Measurements from ENCODE around the gene FMN1. TPM values are rescaled to one million over a fixed set of nuclear protein-coding genes. Genes with fewer than 3 reads are reported as not detected.
"Not testable (repeated sequence)": the region's sequence is repeated elsewhere in the genome, so short reads cannot be mapped to it uniquely, and the experiment has no call there.

The FMN1 gene
- total RNA-seq, 1 experiment from 2014 or later, result 87.0 TPM

DNA sequence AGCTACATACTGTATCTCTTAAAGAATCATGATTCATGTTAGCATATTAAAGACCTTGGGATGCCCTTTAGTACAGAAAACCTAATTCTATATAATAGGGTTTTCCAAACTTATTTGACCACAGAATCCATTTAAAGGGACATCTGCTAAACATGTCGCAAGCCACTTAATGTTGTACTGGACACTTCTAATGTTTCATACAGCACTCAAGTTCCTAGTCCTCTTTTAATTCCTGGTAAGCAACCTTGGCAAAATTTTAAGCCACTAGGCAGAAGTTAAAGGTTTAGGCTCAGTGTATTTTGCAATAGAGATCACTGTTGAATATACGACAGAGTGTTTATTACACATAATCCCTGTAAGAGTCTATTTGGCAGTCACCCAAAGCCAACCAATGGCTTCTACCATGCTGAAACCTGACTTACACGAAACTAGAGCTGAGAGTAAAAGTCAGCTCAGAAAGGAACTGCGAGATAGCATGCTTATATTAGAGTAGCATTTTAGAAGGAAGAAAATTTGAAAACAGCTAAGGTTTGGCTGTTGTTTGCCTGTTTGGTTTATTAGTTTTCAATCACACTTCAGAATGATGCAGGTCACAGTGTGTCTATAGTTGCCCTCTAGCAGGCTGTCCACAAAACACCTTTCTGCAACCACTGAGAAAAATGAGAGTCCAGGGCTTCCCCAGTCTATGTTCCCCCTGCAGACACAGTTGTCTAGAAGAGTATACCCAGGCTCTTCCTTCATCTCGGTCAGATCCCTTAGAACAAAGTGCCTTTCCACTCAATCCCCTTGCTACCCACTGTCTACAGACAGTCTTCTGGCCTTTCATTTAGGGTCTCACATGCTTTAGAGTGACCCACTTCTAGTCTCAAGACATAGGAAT is 104.4 kb downstream of the FMN1 start:
- DNase-seq (ENCODE audit: low read depth, low spot score), result peak; percentile 37
- in situ Hi-C loops (cut with HindIII; ENCODE audit: low pct_unique_long_range_greater_than_20kb, low sequenced_read_pairs), result no loop called here

DNA sequence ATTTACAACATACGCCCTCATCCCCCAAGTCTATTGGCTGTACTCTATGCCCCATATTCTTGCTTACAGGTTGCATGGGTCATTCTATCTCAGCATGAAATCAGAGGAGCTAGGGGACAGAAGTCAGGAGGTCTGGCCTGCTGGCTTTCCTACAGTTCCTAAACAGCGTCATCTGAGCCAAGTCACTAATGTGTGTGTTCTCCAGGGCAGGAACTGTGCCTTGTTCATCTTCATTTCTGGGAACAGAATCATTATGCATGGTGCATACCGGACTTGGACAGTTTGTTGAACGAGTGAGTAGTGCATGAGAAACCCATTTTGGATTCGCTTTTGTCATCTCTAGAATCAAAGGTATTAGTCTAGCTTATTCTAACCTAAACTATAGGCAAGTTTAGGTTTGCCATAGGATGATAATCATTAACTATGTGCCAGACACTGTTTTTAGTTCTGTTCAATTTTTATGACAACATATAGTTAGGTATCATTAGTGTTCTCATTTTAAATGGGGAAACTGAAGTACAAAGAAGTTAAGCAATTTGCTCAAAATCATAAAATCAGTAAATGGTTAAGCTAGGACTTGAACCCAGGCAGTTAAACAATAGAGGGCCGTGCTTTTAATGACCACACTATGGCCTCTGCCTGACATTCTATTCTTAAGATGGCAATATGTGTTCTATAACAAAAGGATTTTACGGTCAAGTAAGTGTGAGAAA is 105.2 kb downstream of the FMN1 start:
- in situ Hi-C loops (cut with HindIII; ENCODE audit: low pct_unique_long_range_greater_than_20kb, low sequenced_read_pairs), result no loop called here
- DNase-seq (ENCODE audit: low read depth, low spot score), result no peak

GRCh38 chr15:33086500-33087121 is 107.9 kb downstream of the FMN1 start:
- DNase-seq (ENCODE audit: low read depth, low spot score), result peak; percentile 65
- in situ Hi-C loops (cut with HindIII; ENCODE audit: low pct_unique_long_range_greater_than_20kb, low sequenced_read_pairs), result no loop called here

GRCh38 chr15:33084661-33085060 is 109.9 kb downstream of the FMN1 start:
- in situ Hi-C loops (cut with HindIII; ENCODE audit: low pct_unique_long_range_greater_than_20kb, low sequenced_read_pairs), result no loop called here

DNA sequence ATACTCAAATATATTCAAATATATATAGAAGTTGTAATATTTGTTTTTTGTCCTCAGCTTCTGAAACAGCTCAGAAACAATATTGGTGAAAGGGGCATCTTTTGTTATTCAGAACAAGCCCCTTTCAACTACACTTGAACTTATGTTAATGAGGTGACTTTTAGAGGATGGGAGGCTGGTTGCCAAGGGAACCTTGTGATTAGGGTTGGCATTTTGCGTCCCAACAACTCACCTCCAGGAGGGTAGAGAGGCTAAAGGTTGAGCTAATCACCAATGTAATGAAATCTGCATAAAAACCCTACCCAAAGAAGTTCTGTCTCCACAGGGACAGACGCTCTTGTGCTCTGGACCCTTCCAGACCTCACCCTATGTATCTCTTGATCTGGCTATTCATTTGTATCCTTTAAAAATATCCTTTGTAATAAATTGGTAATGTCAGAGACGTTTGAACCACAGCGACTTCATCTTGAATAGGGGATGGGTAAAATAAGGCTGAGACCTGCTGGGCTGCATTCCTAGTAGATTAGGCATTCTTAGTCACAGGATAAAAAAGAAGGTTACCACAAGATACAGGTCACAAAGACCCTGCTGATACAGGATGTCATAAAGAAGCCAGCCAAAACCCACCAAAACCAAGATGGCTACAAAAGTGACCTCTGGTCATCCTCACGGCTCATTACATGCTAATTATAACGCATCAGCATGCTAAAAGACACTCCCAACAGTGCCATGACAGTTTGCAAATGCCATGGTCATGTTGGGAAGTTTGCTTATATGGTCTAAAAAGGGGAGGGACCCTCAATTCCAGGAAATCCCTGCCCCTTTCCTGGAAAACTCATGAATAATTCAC is 111.1 kb downstream of the FMN1 start:
- no peak for DNase-seq (ENCODE audit: low read depth, low spot score)
- in situ Hi-C loops (cut with HindIII; ENCODE audit: low pct_unique_long_range_greater_than_20kb, low sequenced_read_pairs), result no loop called here

More at GRCh38 chr15:33084661-33085060, 109.9 kb downstream of the FMN1 start:
- DNase-seq (ENCODE audit: low read depth, low spot score), result no peak

DNA sequence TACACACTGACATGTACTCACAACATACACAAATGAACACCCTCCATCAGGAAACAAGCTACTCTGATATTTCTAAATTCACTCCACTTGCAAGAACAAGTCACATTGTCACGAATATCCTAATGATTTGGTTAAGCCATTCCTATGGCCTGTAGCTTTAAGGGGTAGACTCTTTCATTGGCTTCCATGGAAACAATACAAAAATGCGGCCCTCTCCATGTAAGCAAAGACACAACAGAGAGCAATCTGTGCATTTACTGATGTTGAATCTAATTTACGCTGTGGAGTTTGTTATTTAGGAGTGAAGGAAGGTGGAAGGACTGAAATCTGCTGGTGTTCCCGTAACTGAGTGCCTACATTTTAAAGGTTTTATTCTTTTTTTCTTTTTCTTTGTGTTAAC is 114.5 kb downstream of the FMN1 start:
- no peak for DNase-seq (ENCODE audit: low read depth, low spot score)
- in situ Hi-C loops (cut with HindIII; ENCODE audit: low pct_unique_long_range_greater_than_20kb, low sequenced_read_pairs), result no loop called here

DNA sequence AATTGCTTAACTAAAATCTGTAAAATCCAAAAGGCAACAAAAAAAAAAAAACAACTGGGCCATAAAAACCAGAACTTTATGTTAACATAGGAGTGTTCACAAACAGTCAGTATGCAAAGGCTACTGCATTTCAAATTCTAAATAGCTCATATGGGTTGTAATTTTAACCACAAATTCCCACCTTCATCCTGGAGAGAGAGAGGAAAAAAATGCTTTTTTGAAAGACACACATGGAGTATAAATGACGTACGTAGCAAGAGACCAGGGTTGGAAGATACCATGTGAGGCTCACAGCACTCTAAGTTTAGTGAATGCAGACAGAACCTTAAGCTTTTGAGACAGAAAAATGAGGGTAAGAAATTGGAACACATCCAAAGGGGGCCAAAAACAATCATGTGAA is 115.9 kb downstream of the FMN1 start:
- in situ Hi-C loops (cut with HindIII; ENCODE audit: low pct_unique_long_range_greater_than_20kb, low sequenced_read_pairs), result no loop called here
- DNase-seq (ENCODE audit: low read depth, low spot score), result no peak

- in situ Hi-C loops (cut with HindIII; ENCODE audit: low pct_unique_long_range_greater_than_20kb, low sequenced_read_pairs), result no loop called here
- DNase-seq (ENCODE audit: low read depth, low spot score), result no peak
Observed at GRCh38 chr15:33076937-33077336, 117.6 kb downstream of the FMN1 start.

GRCh38 chr15:33074942-33075341 is 119.6 kb downstream of the FMN1 start:
- in situ Hi-C loops (cut with HindIII; ENCODE audit: low pct_unique_long_range_greater_than_20kb, low sequenced_read_pairs), result no loop called here
- DNase-seq (ENCODE audit: low read depth, low spot score), result no peak

GRCh38 chr15:33074212-33074611 is 120.3 kb downstream of the FMN1 start:
- no peak for DNase-seq (ENCODE audit: low read depth, low spot score)
- in situ Hi-C loops (cut with HindIII; ENCODE audit: low pct_unique_long_range_greater_than_20kb, low sequenced_read_pairs), result no loop called here

- peak; percentile 40 for DNase-seq (ENCODE audit: low read depth, low spot score)
- in situ Hi-C loops (cut with HindIII; ENCODE audit: low pct_unique_long_range_greater_than_20kb, low sequenced_read_pairs), result no loop called here
Observed at GRCh38 chr15:33071451-33071850, 123.1 kb downstream of the FMN1 start.

- DNase-seq (ENCODE audit: low read depth, low spot score); in situ Hi-C loops (cut with HindIII; ENCODE audit: low pct_unique_long_range_greater_than_20kb, low sequenced_read_pairs): not testable (repeated sequence)
Observed at GRCh38 chr15:33069903-33070302, 124.6 kb downstream of the FMN1 start.

- in situ Hi-C loops (cut with HindIII; ENCODE audit: low pct_unique_long_range_greater_than_20kb, low sequenced_read_pairs), result no loop called here
- no peak for DNase-seq (ENCODE audit: low read depth, low spot score)
Observed at GRCh38 chr15:33069161-33069560, 125.4 kb downstream of the FMN1 start.

GRCh38 chr15:33068511-33068990 is 126.0 kb downstream of the FMN1 start:
- no peak for DNase-seq (ENCODE audit: low read depth, low spot score)
- in situ Hi-C loops (cut with HindIII; ENCODE audit: low pct_unique_long_range_greater_than_20kb, low sequenced_read_pairs), result no loop called here

DNA sequence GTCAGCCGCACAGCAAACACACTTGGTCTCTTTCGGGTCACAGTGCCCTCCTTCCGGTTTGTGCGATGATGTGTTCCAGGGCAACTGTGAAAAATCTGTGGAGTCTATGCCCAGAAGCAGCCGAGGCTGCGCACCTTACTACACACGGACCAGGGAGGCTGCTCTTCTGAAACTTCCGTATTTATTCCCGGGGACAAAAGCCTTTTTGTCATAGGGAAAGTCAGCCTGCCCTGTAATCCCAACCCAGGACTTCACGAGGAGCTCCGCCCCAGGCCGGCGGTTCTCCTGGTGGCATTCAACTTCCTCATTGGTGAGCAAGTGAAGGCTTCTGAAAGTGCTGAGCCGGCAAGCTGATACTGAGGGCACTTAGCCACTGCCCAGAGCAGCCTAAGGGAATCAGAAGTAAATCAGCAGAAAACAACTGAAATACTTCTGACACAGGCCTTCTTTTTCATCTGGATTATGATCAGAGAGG is 126.5 kb downstream of the FMN1 start:
- in situ Hi-C loops (cut with HindIII; ENCODE audit: low pct_unique_long_range_greater_than_20kb, low sequenced_read_pairs), result no loop called here
- peak; percentile 91 for DNase-seq (ENCODE audit: low read depth, low spot score)

DNA sequence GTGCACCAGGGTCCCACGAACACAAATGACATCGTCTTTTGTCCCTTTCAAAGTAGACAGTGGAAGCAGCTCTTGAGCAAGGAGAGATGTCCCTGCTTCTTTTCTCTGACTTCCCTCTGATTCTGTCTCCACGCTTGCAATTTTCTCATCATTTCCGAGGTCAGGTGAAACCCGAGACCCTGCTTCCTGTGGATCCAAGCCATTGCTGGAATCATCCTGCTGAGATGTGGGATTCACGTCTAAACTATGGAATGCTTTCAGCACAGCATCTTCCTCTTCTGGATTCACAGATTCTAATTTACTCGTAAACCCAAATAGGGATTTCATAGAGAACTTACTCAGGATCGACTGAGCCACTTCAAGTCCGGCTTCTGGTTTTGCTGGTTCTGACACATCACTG is 127.1 kb downstream of the FMN1 start:
- in situ Hi-C loops (cut with HindIII; ENCODE audit: low pct_unique_long_range_greater_than_20kb, low sequenced_read_pairs), result no loop called here
- DNase-seq (ENCODE audit: low read depth, low spot score), result no peak

GRCh38 chr15:33066584-33066983 is 127.9 kb downstream of the FMN1 start:
- in situ Hi-C loops (cut with HindIII; ENCODE audit: low pct_unique_long_range_greater_than_20kb, low sequenced_read_pairs), result no loop called here
- no peak for DNase-seq (ENCODE audit: low read depth, low spot score)
